GM12864 (cell line): ENCODE measurements around the gene VPS33B.

ENCODE experiments used
- DNase-seq: peaks from one replicate; pipeline ENCODE4 v3.0.0-alpha.2; 2011; ENCODE audit warnings: low read depth
- H3K4me3 ChIP-seq: 2 replicates; pipeline ENCODE4 v1.5.1; 2011; ENCODE audit warnings: mild to moderate bottlenecking, low read depth, low read length, control low read depth
- TF ChIP-seq, protein P1 (sequence below): IDR thresholded peaks from 2 replicates; pipeline ENCODE4 v1.5.1; 2011; ENCODE audit warnings: low read depth, mild to moderate bottlenecking, moderate library complexity, low read length, control low read depth, inconsistent platforms; ENCODE audit errors: missing control alignments

VPS33B gene

GRCh38 chr15:91061997-91062396, 39.6 kb upstream of the VPS33B start:
- no peak overlapping the region for H3K4me3 ChIP-seq
- DNase-seq, result no peak
- TF ChIP-seq, protein P1, sequence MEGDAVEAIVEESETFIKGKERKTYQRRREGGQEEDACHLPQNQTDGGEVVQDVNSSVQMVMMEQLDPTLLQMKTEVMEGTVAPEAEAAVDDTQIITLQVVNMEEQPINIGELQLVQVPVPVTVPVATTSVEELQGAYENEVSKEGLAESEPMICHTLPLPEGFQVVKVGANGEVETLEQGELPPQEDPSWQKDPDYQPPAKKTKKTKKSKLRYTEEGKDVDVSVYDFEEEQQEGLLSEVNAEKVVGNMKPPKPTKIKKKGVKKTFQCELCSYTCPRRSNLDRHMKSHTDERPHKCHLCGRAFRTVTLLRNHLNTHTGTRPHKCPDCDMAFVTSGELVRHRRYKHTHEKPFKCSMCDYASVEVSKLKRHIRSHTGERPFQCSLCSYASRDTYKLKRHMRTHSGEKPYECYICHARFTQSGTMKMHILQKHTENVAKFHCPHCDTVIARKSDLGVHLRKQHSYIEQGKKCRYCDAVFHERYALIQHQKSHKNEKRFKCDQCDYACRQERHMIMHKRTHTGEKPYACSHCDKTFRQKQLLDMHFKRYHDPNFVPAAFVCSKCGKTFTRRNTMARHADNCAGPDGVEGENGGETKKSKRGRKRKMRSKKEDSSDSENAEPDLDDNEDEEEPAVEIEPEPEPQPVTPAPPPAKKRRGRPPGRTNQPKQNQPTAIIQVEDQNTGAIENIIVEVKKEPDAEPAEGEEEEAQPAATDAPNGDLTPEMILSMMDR, result no peak

DNA sequence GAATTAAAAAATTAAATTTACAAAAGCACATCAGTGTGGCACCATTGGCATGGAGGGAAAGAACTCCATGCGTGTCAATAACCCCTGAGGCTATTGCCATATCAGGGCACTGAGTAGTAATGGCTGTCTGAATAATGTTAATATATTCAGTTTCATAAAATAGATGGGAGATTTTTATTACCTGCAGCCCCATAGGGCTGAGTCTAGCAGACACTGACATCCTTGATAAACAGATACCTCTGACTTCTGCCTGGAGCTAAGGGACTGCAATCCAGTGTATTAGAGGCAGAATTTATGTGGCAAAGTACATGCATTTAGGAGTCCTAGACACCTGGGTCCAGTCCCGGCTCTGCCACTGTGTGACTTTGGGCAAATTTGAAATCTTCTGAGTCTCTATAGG, 38.8 kb upstream of the VPS33B start:
- TF ChIP-seq, protein P1, result no peak
- no peak for DNase-seq
- no peak overlapping the region for H3K4me3 ChIP-seq

DNA sequence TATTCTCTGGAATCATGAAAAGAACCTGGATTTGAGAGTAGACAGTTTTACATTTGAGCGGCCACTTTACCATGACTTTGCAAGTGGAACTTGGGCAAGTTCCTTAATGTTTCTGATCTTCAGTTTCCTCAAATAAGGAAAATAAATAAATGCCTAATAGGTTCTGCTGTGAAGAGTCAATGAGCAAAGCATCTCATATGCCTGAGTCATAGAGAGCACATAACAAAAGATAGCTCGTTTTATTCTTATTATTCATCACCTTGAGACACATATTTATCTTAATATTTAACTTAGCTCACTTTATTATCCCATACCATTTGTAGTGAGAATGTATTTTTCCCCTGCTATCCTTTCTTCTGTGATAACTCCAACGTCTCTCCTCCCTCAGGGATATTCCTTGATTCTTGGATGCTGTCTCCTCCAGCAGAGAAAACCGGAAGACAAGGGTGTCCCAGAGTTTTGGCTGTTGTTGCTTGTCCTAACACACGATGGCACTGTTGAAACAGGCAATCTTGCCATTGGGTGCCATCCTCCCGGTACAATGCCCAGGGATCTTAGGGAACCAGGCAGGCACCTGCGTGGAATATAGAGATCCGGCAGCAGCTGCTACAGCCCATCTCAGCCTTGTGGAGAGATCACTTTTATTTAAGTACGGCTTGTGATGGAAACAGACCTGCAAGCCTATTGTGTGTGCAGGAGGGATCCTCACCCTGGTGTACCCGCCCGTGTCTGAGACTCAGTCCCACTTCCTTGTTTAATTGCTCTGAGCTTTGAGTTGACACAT, 33.3 kb upstream of the VPS33B start:
- TF ChIP-seq, protein P1, result peak; percentile 89

DNA sequence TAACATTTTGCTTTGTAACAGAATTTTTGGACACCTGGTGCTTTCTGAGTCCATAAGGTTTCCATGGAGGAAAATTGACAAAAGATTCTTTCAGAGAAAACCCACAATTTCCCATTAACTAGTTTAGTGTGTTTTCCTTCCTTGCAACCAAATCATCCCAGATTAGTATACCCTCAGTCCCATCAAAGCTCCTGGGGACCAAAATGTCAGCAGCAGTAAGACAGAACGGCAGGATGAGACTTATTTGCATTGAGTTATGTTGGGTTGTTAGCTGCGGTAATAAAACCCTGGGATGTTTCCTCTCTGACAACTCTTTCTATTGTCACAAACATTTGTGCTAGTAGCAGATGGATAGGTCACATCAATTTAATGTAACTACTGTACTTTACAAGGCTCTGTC, 32.4 kb upstream of the VPS33B start:
- DNase-seq, result no peak
- TF ChIP-seq, protein P1, result no peak
- H3K4me3 ChIP-seq, result no peak overlapping the region

More for the DNA sequence above, 33.3 kb upstream of the VPS33B start:
- no peak overlapping the region for H3K4me3 ChIP-seq
- DNase-seq, result peak; percentile 10

GRCh38 chr15:91051248-91051647, 28.9 kb upstream of the VPS33B start:
- TF ChIP-seq, protein P1, result no peak
- no peak for DNase-seq
- no peak overlapping the region for H3K4me3 ChIP-seq

DNA sequence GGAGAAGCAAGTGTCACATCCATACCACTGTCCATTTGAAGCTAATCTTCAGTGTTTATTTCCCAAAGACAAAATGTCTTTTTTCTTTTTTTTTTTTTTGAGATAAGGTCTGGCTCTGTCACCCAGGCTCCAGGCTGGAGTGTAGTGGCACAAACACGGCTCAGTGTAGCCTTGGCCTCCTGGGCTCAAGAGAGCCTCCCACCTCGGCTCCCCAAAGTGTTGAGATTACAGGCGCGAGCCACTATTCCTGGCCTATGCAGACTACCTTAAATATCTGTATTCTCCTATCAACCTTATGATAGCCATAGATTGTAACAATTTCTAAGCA, 27.7 kb upstream of the VPS33B start:
- TF ChIP-seq, protein P1, result no peak
- H3K4me3 ChIP-seq, result no peak overlapping the region
- no peak for DNase-seq
